HepG2 (cell line): Measurements from ENCODE around the gene ANXA2. TPM values are rescaled to one million over a fixed set of nuclear protein-coding genes. Genes with fewer than 3 reads are reported as not detected.

Source experiments
- FOXP1 ChIP-seq, 2 experiments: fragments of 450-650 bp in 1 of 2; IDR thresholded peaks; 2 replicates each; pipeline ENCODE4 v1.6.1; 2017 to 2018; ENCODE audit warnings: antibody characterized with exemption in 1 of 2
- GRHL1 ChIP-seq: sonication (generic); formaldehyde crosslinking; conservative IDR thresholded peaks from 2 replicates; pipeline ENCODE4 v1.8.0; 2022; ENCODE audit warnings: missing genetic modification reagents
- NR2F1 ChIP-seq, 2 experiments: fragments of 450-650 bp in 1 of 2; formaldehyde crosslinking in 1 of 2; IDR thresholded peaks; 2 replicates each; pipeline versions ENCODE4 v1.5.0 to v1.6.1; 2016 to 2020; ENCODE audit warnings: mild to moderate bottlenecking in 1 of 2, missing compliant biosample characterization in 1 of 2, missing genetic modification reagents in 1 of 2, moderate library complexity in 1 of 2
- PAXIP1 ChIP-seq: sonication (generic); formaldehyde crosslinking; conservative IDR thresholded peaks from 2 replicates; pipeline ENCODE4 v1.4.0; 2020; ENCODE audit warnings: mild to moderate bottlenecking, missing genetic modification reagents, moderate library complexity
- PBX2 ChIP-seq: IDR thresholded peaks from 2 replicates; pipeline ENCODE4 v1.6.1; 2016; ENCODE audit warnings: control low read depth
- POLR2AphosphoS2 ChIP-seq: IDR thresholded peaks from 2 replicates; pipeline ENCODE4 v1.6.1; 2011; ENCODE audit warnings: low read depth, low read length, improper control_type of control experiment
- THRA ChIP-seq: sonication (generic); formaldehyde crosslinking; IDR thresholded peaks from 2 replicates; pipeline ENCODE4 v1.4.0; 2020; ENCODE audit warnings: missing genetic modification reagents, borderline replicate concordance
- TOE1 ChIP-seq: sonication (generic); formaldehyde crosslinking; IDR thresholded peaks from 2 replicates; pipeline ENCODE4 v1.4.0; 2020; ENCODE audit warnings: mild to moderate bottlenecking, missing genetic modification reagents
- TRAFD1 ChIP-seq: sonication (generic); formaldehyde crosslinking; IDR thresholded peaks from 2 replicates; pipeline ENCODE4 v1.5.1; 2020; ENCODE audit warnings: missing genetic modification reagents, mild to moderate bottlenecking, borderline replicate concordance
- ZFY ChIP-seq: sonication (generic); formaldehyde crosslinking; IDR thresholded peaks from 2 replicates; pipeline ENCODE4 v1.4.0; 2020; ENCODE audit warnings: missing genetic modification reagents
- ZNF34 ChIP-seq: sonication (generic); formaldehyde crosslinking; IDR thresholded peaks from 2 replicates; pipeline ENCODE4 v1.4.0; 2020; ENCODE audit warnings: mild to moderate bottlenecking, missing genetic modification reagents, borderline replicate concordance
- ZNF770 ChIP-seq: sonication (generic); formaldehyde crosslinking; IDR thresholded peaks from 2 replicates; pipeline ENCODE4 v1.5.0; 2020; ENCODE audit warnings: mild to moderate bottlenecking, missing genetic modification reagents
- ZNF850 ChIP-seq: sonication (generic); formaldehyde crosslinking; conservative IDR thresholded peaks from 2 replicates; pipeline ENCODE4 v1.9.0; 2021; ENCODE audit warnings: mild to moderate bottlenecking, missing genetic modification reagents
- ZNF879 ChIP-seq: sonication (generic); formaldehyde crosslinking; IDR thresholded peaks from 2 replicates; pipeline ENCODE4 v1.8.1; 2023; ENCODE audit warnings: missing genetic modification reagents
- polyA plus RNA-seq, 8 experiments: library from polyadenylated mRNA; depleted of rRNA in 3 of 8; stranded (reverse) in 7 of 8; unstranded in 1 of 8; fragments of >200 nt; fragmentation: Illumina TruSeq in 4 of 8; extraction: Trizol in 4 of 8; gene quantifications; 2 replicates each; pipeline versions ENCODE4 v1.2.1 to v1.2.3, GENCODE V29; 2011 to 2016; ENCODE audit warnings: low read depth in 4 of 8, missing spikeins in 1 of 8, mixed read lengths in 1 of 8; ENCODE audit not compliant: insufficient read depth in 1 of 8
- total RNA-seq, 5 experiments: library from RNA; depleted of rRNA; stranded (reverse); fragments of >200 nt; fragmentation: Illumina TruSeq; extraction: Trizol; gene quantifications; 2 replicates each; pipeline ENCODE4 v1.2.3, GENCODE V29; 2016; ENCODE audit warnings: low read depth in 1 of 5

ANXA2 gene
- total and polyA plus RNA-seq, 2 of the 13 experiments (the other 11 are each of a cell fraction or from before 2014, with no cell fraction given): 196 to 613 TPM

GRCh38 chr15:60392986-60393790 is 4.6 kb downstream of the ANXA2 start (continued):
- TF ChIP-seq PAXIP1 (CRISPR knock-in tag) (peak; percentile 91), ZNF34 (CRISPR knock-in tag) (0 out of 2 replicates have a peak, but pooled peaks have one; percentile 32), POLR2AphosphoS2 (no peak), ZNF770 (CRISPR knock-in tag) (no peak), GRHL1 (CRISPR knock-in tag) (no peak), ZFY (CRISPR knock-in tag) (peak; percentile 74), THRA (CRISPR knock-in tag) (peak; percentile 92; the same call in 1 of the 2 replicates), NR2F1 (CRISPR knock-in tag; IDR thresholded peaks at IDR 0.05) (peak; percentile 64 to 81; a peak in 3 of 4 replicates), FOXP1 (IDR thresholded peaks at IDR 0.05) (no peak), FOXP1 (CRISPR knock-in tag; IDR thresholded peaks at IDR 0.05) (peak; percentile 76), PBX2 (CRISPR knock-in tag) (0 out of 2 replicates have a peak, but pooled peaks have one; percentile 19), TOE1 (peak; percentile 90), ZNF850 (CRISPR knock-in tag) (no peak), ZNF879 (no peak), TRAFD1 (CRISPR knock-in tag) (no peak)
